Stimulated activated CD8-positive, alpha-beta memory T cell treated with anti-CD3 and anti-CD28 coated beads, Interleukin-15, amount 100 ng/mL, for 4 hours (primary cell): Measurements from ENCODE around the gene CEP43.
A peak's percentile ranks its signal among the peaks of the same experiment; 100 is the strongest.

Experiments
- DNase-seq, 2 donors: peaks; one replicate each; pipeline ENCODE4 v3.0.0-alpha.2; 2020; ENCODE audit warnings: low read depth in 2 of 2

Gene CEP43

DNA sequence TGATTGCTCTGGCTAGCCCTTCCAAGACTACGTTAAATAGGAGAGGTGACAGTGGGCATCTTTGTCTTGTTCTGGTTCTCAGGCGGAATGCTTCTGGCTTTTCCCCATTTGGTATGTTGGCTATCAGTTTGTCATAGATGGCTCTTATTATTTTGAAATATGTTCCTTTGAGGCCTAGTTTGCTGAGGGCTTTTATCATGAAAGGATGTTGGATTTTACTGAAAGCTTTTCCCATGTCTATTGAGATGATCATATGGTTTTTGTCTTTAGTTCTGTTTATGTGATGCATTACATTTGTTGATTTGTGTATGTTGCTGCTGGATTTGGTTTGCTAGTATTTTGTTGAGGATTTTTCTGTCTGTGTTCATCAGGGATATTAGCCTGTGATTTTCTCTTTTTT is 32.9 kb upstream of the CEP43 start:
- no peak for DNase-seq

GRCh38 chr6:166969390-166970002 is 29.7 kb upstream of the CEP43 start:
- no peak for DNase-seq

GRCh38 chr6:166970091-166970490 is 29.1 kb upstream of the CEP43 start:
- no peak for DNase-seq

- DNase-seq = no peak
Observed at GRCh38 chr6:166970776-166971175, 28.4 kb upstream of the CEP43 start.

DNA sequence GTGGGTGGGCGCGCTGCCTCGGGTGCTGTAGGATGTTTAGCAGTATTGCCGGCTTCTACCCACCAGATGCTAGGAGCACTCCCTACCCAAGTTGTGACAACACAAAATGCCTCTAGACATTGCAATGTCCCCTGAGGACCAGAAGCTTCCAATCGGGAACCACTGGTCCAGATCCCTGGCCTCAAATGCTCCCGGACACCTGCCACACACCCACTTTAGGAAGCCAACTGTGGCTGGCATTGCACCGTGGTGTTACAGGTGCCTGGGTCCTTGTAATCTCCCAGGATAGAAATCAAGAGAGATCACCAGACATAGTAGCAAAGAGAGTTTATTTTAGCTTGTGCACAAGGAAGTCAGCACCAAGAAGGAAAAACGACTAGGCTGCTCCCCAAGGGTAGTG is 27.9 kb upstream of the CEP43 start:
- DNase-seq = no peak

DNA sequence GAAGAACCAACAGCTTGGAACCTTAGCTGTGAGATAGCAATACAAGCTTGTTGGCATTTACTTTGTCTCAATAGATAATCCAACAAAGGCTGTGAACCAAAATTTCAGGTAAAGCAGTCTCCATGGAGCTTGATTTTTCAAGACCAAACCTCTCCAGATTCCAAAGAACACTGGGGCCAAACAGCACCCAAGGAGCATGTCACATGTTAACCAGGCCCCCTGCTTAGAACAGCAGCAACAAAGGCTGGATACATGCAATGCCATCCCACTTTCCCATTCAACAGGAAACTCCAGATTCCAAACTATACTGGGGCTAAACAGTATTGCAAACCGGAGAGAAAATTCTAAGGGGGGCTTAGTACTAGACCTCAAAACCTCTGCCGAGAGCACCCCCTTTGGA is 27.1 kb upstream of the CEP43 start:
- DNase-seq = no peak

DNA sequence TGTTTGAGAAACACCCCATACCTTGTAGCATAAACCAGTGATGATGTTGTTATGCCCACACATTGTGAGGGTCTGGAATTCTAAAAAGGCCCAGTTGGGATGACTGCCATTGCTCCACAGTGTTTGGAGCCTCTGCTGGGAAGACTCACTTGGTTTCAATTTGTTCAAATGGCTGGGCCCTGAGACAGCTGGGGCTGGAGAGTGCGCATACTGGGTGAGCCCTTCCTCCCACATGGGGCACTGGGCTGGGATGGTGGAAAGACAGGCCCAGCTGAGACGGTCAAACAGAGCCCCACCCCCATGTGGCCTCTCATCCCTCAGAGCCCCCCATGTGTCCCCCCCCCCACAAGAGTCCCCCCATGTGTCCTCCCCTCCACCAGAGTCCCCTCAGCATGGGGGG is 22.6 kb upstream of the CEP43 start:
- DNase-seq = no peak

DNA sequence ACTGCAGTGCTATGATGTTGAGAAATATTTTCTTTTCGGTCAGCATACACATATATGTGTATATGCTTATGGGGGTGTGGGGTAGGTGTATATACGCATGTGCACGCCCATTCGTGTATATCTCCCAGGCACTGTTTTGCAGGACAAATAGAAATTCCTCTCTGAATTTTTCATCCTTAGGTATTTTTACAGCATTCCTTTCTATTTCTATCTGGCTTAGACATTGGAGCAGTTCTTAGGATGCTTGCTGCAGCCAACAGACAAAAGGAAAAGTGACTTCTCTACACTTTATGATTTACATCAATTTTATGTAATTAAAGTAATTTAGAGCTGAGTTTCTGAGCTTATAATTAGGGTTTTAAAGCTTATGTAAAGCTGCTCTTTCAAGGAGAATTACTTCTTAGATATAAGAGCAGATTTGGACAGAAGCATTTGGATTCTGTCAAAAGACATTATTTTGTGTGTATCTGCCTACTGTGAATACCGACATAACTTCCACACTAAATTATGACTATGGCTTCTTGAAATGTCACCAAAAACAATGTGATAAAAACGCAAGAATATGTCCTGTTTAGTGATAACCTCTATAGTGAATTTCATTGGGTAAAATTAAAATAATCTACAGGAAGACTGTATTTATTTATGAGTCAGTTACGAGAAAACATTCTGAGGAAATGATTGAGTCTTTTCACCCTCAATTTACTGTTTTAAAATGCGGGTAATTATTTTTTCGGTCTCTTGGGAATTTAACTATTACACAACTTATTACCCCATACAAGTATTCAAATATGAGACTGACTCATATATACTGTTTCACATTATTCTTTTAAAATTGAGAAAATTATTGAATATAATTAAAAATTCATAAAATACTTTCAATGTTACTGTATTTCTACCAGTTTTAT is 21.3 kb upstream of the CEP43 start:
- DNase-seq = no peak

- DNase-seq = no peak
Observed at GRCh38 chr6:166980738-166981137, 18.5 kb upstream of the CEP43 start.

DNA sequence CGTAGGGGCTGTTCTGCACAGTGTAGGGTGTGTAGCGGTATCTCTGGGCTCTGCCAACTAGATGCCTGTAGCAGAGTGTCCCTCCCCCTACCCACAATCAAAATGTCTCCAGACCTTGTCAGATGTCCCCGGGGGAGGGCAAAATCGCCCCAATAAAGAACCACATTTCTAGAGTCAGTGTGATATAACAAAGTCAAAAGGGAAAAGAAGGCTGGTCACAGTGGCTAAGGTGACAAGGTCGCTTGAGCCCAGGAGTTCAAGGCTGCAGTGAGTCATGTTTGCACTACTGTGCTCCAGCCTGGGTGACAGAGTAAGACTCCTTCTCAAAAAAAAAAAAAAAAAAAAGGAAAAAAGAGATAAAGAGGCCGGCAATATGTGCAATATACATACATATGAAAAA is 11.7 kb upstream of the CEP43 start:
- DNase-seq = no peak

DNA sequence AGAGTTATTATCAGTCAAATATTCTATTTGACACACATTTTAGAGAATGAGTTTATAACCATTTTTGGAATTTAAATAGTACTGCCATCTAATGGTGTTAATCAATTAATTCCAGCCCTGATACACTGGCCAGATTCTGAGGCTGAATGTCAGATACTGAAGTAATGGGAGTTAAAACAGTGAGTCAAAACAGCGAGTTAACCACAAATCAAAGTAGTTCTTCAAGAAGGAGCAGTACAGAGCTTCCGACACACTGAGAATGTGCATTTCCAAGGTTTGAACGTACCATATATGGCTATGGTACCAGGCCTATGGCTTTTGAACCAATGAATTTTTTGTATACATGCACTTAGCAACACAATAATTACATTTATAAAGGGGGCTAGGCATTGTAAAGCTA is 11.3 kb upstream of the CEP43 start:
- DNase-seq = no peak

DNA sequence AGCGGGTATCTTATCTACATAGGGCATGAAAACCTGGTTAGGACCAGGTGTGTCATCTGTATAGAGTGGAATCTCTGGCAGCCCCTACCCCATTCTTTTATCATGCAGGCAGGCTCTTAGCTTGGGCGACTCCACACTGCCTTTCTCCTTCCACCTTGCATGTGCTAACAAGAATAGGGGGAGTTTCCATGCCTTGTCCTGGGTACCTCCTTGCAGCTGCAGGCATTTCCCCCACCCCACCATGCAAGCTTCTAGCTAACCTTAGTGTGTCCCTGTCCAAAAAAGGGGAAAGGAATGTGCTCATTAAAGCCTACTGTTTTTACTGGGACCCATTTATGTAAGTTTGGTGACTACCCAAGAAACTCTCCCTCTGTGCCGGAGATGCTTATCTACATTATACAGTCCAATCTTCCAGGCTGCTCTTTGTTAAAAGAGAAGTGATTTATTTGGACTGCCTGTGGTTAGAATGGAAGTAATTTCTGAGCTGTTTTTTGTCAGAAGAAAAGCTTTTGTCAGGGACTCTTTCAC is 10.5 kb upstream of the CEP43 start:
- no peak for DNase-seq

DNA sequence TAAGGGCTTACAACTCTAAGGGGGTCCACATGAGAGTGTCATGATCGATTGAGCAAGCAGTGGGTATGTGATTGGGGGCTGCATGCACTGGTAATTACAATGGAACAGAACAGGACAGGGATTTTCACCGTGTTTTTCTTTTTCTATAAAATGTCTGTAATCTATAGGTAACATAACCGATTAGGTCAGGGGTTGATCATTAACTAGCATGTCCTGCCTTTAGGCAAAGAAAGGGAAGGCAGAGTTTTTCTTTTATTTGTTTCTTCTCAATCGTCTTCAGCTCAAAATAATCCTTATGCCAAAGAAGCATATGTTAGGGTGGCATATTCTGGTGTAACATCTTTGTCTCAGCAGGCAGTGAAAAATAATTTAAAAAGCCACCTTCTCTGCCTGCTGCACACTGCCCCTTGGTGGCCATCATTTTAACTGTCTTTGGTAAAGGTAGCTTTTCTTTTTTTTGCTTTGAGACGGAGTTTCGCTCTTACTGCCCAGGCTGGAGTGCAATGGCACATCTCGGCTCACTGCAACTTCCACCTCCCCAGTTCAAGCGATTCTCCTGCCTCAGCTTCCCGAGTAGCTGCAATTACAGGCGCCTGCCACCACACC is 9.7 kb upstream of the CEP43 start:
- peak in 1 of 2 donors; percentile 22 for DNase-seq

DNA sequence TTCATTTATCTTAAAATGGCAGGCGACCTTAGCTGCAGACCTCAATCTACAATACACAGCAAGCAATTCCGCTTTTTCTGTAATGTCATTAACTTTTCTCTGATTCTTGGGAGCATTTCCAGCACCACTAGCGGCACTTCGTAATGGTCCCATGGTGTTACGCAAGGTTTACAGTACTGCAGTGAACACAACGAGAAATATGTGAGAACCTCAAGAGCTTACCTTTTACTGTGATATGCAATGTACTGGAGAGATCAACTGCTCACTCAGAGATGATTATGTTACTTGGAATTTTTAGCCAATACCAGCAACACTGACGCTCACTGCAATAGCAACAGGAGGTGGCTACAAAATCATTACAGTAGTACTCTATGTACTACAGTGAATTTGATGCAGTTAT is 2.8 kb upstream of the CEP43 start:
- no peak for DNase-seq

DNA sequence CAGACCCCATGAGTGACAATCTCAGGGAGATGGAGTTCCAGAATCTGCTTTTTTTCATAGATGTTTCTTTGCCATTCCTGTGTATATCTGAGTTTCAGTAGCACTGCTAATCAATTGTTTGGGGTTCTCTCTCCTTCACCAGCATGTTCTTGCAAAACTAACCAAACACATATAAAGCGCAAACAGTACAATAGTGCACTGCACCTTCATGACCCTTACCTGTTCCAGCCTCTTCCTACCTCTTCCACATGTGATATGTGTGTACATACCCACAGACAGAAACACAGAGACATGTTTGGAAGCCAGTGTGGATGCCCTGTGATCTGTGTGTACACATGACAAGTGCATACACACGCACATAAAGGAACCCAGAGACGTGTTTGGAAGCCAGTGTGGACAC is 1.8 kb upstream of the CEP43 start:
- DNase-seq = no peak

- no peak for DNase-seq
Observed at GRCh38 chr6:166997768-166998255, 1.4 kb upstream of the CEP43 start.

GRCh38 chr6:166998256-166999144 is 697 bp upstream of the CEP43 start:
- no peak for DNase-seq

DNA sequence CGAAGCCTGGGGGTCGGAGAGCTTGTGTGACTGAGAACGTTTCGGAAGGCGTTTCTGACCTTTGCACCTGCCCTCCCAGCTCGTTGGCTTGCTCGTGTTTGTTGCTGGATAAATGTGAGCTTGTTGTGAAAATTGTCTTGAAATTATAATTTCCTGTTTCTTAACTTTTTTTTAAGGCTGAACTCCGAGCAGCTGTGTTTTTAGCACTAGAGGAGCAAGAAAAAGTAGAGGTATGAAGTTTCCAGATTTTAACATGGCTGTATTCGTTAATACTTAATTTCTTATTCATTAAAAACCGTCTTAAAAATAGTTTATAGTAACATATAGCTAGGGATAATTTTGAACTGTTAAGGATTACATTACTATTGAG is 672 bp downstream of the CEP43 start:
- no peak for DNase-seq

GRCh38 chr6:167000759-167001158 is 1.6 kb downstream of the CEP43 start:
- DNase-seq = no peak

- no peak for DNase-seq
Observed at GRCh38 chr6:167005350-167006159, 6.4 kb downstream of the CEP43 start.

GRCh38 chr6:167007985-167008384 is 8.8 kb downstream of the CEP43 start:
- no peak for DNase-seq
